Measurements from ENCODE around the gene ST8SIA5.

GRCh38 chr18:46680784-46681695 lies 75.8 kb downstream of the ST8SIA5 start:
- no peak for TF ChIP-seq CBX8 (IDR thresholded peaks at IDR 0.05; ENCODE audit: borderline replicate concordance, extremely low read depth, low read depth, low read length, poor library complexity, severe bottlenecking)
- TF ChIP-seq STAT5B (CRISPR knock-in tag; IDR thresholded peaks at IDR 0.05) = no peak
- TF ChIP-seq ZNF507 (tag; conservative IDR thresholded peaks at IDR 0.05) = no peak
- TF ChIP-seq TOE1 (IDR thresholded peaks at IDR 0.05; ENCODE audit: borderline replicate concordance) = no peak
- no peak for TF ChIP-seq TOE1 (CRISPR knock-in tag; IDR thresholded peaks at IDR 0.05; ENCODE audit: borderline replicate concordance, low read depth)
- no peak for TF ChIP-seq JUN (IDR thresholded peaks at IDR 0.05; ENCODE audit: borderline replicate concordance, low read depth, low read length)
- TF ChIP-seq JUN (CRISPR knock-in tag; IDR thresholded peaks at IDR 0.05; ENCODE audit: borderline replicate concordance) = no peak
- TF ChIP-seq CREB1 (IDR thresholded peaks at IDR 0.05) = no peak
- no peak for TF ChIP-seq CREB1 (CRISPR knock-in tag; IDR thresholded peaks at IDR 0.05)
- TF ChIP-seq RBM17 (IDR thresholded peaks at IDR 0.05; ENCODE audit: borderline replicate concordance, low read depth, low read length) = no peak
- no peak for TF ChIP-seq JUNB (CRISPR knock-in tag; conservative IDR thresholded peaks at IDR 0.05)
- no peak for TF ChIP-seq TEAD1 (CRISPR knock-in tag; IDR thresholded peaks at IDR 0.05)
- no peak for TF ChIP-seq ADNP (tag; IDR thresholded peaks at IDR 0.05)
- no peak for TF ChIP-seq DEAF1 (CRISPR knock-in tag; IDR thresholded peaks at IDR 0.05)
